CD14-positive monocyte (primary cell): ENCODE measurements around the gene CREBBP. TPM values are rescaled to one million over a fixed set of nuclear protein-coding genes. Genes with fewer than 3 reads are reported as not detected.

Source experiments
- DNase-seq, 3 donors: peaks; one replicate each; pipeline ENCODE4 v3.0.0-alpha.2; 2011 to 2022
- H2AFZ ChIP-seq: 2 replicates; pipeline ENCODE4 v1.6.0; 2012; ENCODE audit warnings: mild to moderate bottlenecking, low read depth, low read length, inconsistent platforms; ENCODE audit not compliant: insufficient read depth, poor library complexity, severe bottlenecking
- H3K27ac ChIP-seq, 2 donors: 1 replicate in 1 of 2; 2 replicates in 1 of 2; pipeline ENCODE4 v1.5.1; 2012 to 2013; ENCODE audit warnings: low read length in 2 of 2, control low read depth in 1 of 2, inconsistent platforms in 1 of 2, low read depth in 1 of 2, mild to moderate bottlenecking in 1 of 2
- H3K27me3 ChIP-seq, 2 donors: one replicate each; pipeline versions ENCODE4 v1.6.0 to v1.6.1; 2011 to 2013; ENCODE audit warnings: low read length in 2 of 2; ENCODE audit not compliant: control insufficient read depth in 2 of 2, insufficient read depth in 2 of 2
- H3K36me3 ChIP-seq, 2 donors: replicated peaks in 1 of 2; 1 replicate in 1 of 2; 2 replicates in 1 of 2; pipeline versions ENCODE4 v1.5.1 to v1.6.1; 2012 to 2013; ENCODE audit warnings: low read length in 2 of 2, control low read depth in 1 of 2, inconsistent platforms in 1 of 2, mild to moderate bottlenecking in 1 of 2; ENCODE audit not compliant: insufficient read depth in 2 of 2, control insufficient read depth in 1 of 2
- H3K4me1 ChIP-seq, 2 donors: 1 replicate in 1 of 2; 2 replicates in 1 of 2; pipeline versions ENCODE4 v1.5.1 to v1.6.1; 2012 to 2013; ENCODE audit warnings: low read length in 2 of 2, control low read depth in 1 of 2, inconsistent platforms in 1 of 2, mild to moderate bottlenecking in 1 of 2, moderate library complexity in 1 of 2; ENCODE audit not compliant: insufficient read depth in 2 of 2, control insufficient read depth in 1 of 2
- H3K4me2 ChIP-seq: replicated peaks from 2 replicates; pipeline ENCODE3; 2012; ENCODE audit warnings: low read length, moderate library complexity, mild to moderate bottlenecking; ENCODE audit not compliant: poor library complexity, severe bottlenecking; ENCODE audit errors: extremely low read depth
- H3K4me3 ChIP-seq, 3 experiments: fragments of 200-600 bp in 1 of 3; sonication (generic) in 1 of 3; replicated peaks in 1 of 3; 1 replicate in 2 of 3; 2 replicates in 1 of 3; pipeline ENCODE4 v1.5.1; 2011 to 2013; ENCODE audit warnings: low read length in 3 of 3, mild to moderate bottlenecking in 3 of 3, control low read depth in 2 of 3, low read depth in 2 of 3, inconsistent platforms in 1 of 3, moderate library complexity in 1 of 3
- H3K79me2 ChIP-seq: 2 replicates; pipeline ENCODE4 v1.6.0; 2012; ENCODE audit warnings: mild to moderate bottlenecking, control low read depth, inconsistent platforms, low read length, moderate library complexity; ENCODE audit not compliant: insufficient read depth
- H3K9ac ChIP-seq: 2 replicates; pipeline ENCODE4 v1.6.0; 2017; ENCODE audit warnings: low read length, mild to moderate bottlenecking; ENCODE audit not compliant: insufficient read depth, poor library complexity, severe bottlenecking
- H3K9me3 ChIP-seq, 2 donors: replicated peaks in 1 of 2; 1 replicate in 1 of 2; 2 replicates in 1 of 2; pipeline versions ENCODE4 v1.5.1 to v1.6.1; 2012 to 2013; ENCODE audit warnings: low read length in 2 of 2, control low read depth in 1 of 2; ENCODE audit not compliant: control insufficient read depth in 1 of 2, insufficient read depth in 1 of 2
- H4K20me1 ChIP-seq: 2 replicates; pipeline ENCODE4 v1.6.0; 2012; ENCODE audit warnings: mild to moderate bottlenecking, low read length, control low read depth, moderate library complexity; ENCODE audit not compliant: insufficient read depth
- H3K27ac Mint-ChIP-seq, 7 donors: one replicate each; pipeline ENCODE4 v1.8.0; 2020; ENCODE audit warnings: mild to moderate bottlenecking in 7 of 7, mixed read lengths in 7 of 7, moderate library complexity in 6 of 7, inconsistent platforms in 2 of 7
- H3K27me3 Mint-ChIP-seq, 3 donors: one replicate each; pipeline ENCODE4 v1.8.0; 2021 to 2022; ENCODE audit warnings: low read depth in 3 of 3, mild to moderate bottlenecking in 3 of 3, mixed read lengths in 3 of 3, moderate library complexity in 3 of 3, inconsistent platforms in 1 of 3
- H3K36me3 Mint-ChIP-seq, 2 donors: one replicate each; pipeline ENCODE4 v1.8.0; 2020; ENCODE audit warnings: mixed read lengths in 2 of 2, inconsistent platforms in 1 of 2, mild to moderate bottlenecking in 1 of 2
- H3K4me1 Mint-ChIP-seq: one replicate; pipeline ENCODE4 v1.8.0; 2020; ENCODE audit warnings: mild to moderate bottlenecking, mixed read lengths
- H3K4me3 Mint-ChIP-seq, 2 donors: one replicate each; pipeline ENCODE4 v1.8.0; 2020; ENCODE audit warnings: mild to moderate bottlenecking in 2 of 2, mixed read lengths in 2 of 2, moderate library complexity in 1 of 2
- H3K9me3 Mint-ChIP-seq, 7 donors: one replicate each; pipeline ENCODE4 v1.8.0; 2020 to 2022; ENCODE audit warnings: mixed read lengths in 7 of 7, mild to moderate bottlenecking in 6 of 7, moderate library complexity in 6 of 7, inconsistent platforms in 2 of 7
- WGBS: methylation state at CpG from one replicate; pipeline ENCODE4 v1.1.5; 2013; ENCODE audit warnings: missing lambda C conversion rate; ENCODE audit not compliant: insufficient coverage; 5-methylcytosine and 5-hydroxymethylcytosine counted together
- intact Hi-C, 2 donors: fragments of 100-400 bp; cut with micrococcal nuclease; formaldehyde crosslinking; loops; one replicate each; pipeline versions ENCODE4 v1.15.0 to v1.15.1; 2023
- polyA plus RNA-seq, 3 donors: library from polyadenylated mRNA; depleted of rRNA in 1 of 3; unstranded in 2 of 3; stranded (reverse) in 1 of 3; fragments of 300-500 nt in 2 of 3; fragments of >200 nt in 1 of 3; fragmentation: Illumina TruSeq in 2 of 3; gene quantifications; 1 replicate in 2 of 3; 2 replicates in 1 of 3; pipeline ENCODE4 v1.2.3, GENCODE V29; 2012 to 2021
- TF ChIP-seq, protein P1 (sequence below): fragments of 200-600 bp; IDR thresholded peaks from one replicate; pipeline ENCODE4 v1.8.0; 2022; ENCODE audit warnings: antibody characterized with exemption, mild to moderate bottlenecking

The CREBBP gene
- polyA plus RNA-seq, 3 donors = 2.1 to 26.9 (median 6.2) TPM

- no peaks in the 10 kb centered on the region for H4K20me1 ChIP-seq
- peaks cover 6 to 15% (median 6%) of the 10 kb centered on the region in 3 donors for H3K27me3 Mint-ChIP-seq
- TF ChIP-seq, protein P1, sequence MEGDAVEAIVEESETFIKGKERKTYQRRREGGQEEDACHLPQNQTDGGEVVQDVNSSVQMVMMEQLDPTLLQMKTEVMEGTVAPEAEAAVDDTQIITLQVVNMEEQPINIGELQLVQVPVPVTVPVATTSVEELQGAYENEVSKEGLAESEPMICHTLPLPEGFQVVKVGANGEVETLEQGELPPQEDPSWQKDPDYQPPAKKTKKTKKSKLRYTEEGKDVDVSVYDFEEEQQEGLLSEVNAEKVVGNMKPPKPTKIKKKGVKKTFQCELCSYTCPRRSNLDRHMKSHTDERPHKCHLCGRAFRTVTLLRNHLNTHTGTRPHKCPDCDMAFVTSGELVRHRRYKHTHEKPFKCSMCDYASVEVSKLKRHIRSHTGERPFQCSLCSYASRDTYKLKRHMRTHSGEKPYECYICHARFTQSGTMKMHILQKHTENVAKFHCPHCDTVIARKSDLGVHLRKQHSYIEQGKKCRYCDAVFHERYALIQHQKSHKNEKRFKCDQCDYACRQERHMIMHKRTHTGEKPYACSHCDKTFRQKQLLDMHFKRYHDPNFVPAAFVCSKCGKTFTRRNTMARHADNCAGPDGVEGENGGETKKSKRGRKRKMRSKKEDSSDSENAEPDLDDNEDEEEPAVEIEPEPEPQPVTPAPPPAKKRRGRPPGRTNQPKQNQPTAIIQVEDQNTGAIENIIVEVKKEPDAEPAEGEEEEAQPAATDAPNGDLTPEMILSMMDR = no peak
- intact Hi-C loops = no loop called here
- peaks cover 16 to 21% of the 10 kb centered on the region in 2 donors for H3K36me3 Mint-ChIP-seq
- no peak overlapping the region for H3K27ac ChIP-seq
- no CpG with 5 or more reads among the region's 4 CpGs for WGBS
- H3K9me3 Mint-ChIP-seq = peaks cover 0 to 7% (median 0%) of the 10 kb centered on the region in 7 donors
- H3K36me3 ChIP-seq = peaks cover 0 to 7% of the 10 kb centered on the region in 2 donors
- peaks cover 4% of the 10 kb centered on the region for H3K4me1 Mint-ChIP-seq
- no peaks in the 10 kb centered on the region for H3K79me2 ChIP-seq
- no peak overlapping the region for H2AFZ ChIP-seq
- no peak overlapping the region for H3K27ac Mint-ChIP-seq
- DNase-seq = no peak
- H3K4me1 ChIP-seq = peaks cover 0 to 7% of the 10 kb centered on the region in 2 donors
- no peaks in the 10 kb centered on the region for H3K27me3 ChIP-seq
- no peaks in the 10 kb centered on the region for H3K9me3 ChIP-seq
- H3K4me3 ChIP-seq = no peak overlapping the region
- H3K4me2 ChIP-seq = no peak overlapping the region
- H3K4me3 Mint-ChIP-seq = no peak overlapping the region
- no peak overlapping the region for H3K9ac ChIP-seq
These were observed 179.0 kb downstream of the CREBBP start for GRCh38 chr16:3701531-3701930.

GRCh38 chr16:3698941-3699340 lies 181.6 kb downstream of the CREBBP start:
- H3K4me3 Mint-ChIP-seq = no peak overlapping the region
- TF ChIP-seq, protein P1 = no peak
- H2AFZ ChIP-seq = no peak overlapping the region
- intact Hi-C loops = loop anchor here in 1 of 2 donors (10.0 kb wide), 1 partner anchor 176 kb away; no protein-coding TSS in a partner anchor
- peaks cover 0 to 7% of the 10 kb centered on the region in 2 donors for H3K36me3 ChIP-seq
- peaks cover 0 to 7% (median 0%) of the 10 kb centered on the region in 7 donors for H3K9me3 Mint-ChIP-seq
- H3K4me2 ChIP-seq = no peak overlapping the region
- peaks cover 2 to 19% (median 3%) of the 10 kb centered on the region in 3 donors for H3K27me3 Mint-ChIP-seq
- peaks cover 7% of the 10 kb centered on the region for H3K4me1 Mint-ChIP-seq
- H3K36me3 Mint-ChIP-seq = peaks cover 21 to 33% of the 10 kb centered on the region in 2 donors
- DNase-seq = no peak
- H3K9me3 ChIP-seq = no peaks in the 10 kb centered on the region
- H3K9ac ChIP-seq = no peak overlapping the region
- no peak overlapping the region for H3K4me3 ChIP-seq
- peaks cover 0 to 7% of the 10 kb centered on the region in 2 donors for H3K4me1 ChIP-seq
- 0% methylated on average over 2 of the region's 4 CpGs for WGBS
- H3K27me3 ChIP-seq = no peaks in the 10 kb centered on the region
- no peaks in the 10 kb centered on the region for H3K79me2 ChIP-seq
- H3K27ac Mint-ChIP-seq = no peak overlapping the region
- no peaks in the 10 kb centered on the region for H4K20me1 ChIP-seq
- no peak overlapping the region for H3K27ac ChIP-seq
